ENCODE measurements around the gene VCL.

- TF ChIP-seq GATA2 (IDR thresholded peaks at IDR 0.05; ENCODE audit: low read depth, low read length) (no peak), GATA3 (IDR thresholded peaks at IDR 0.05; ENCODE audit: low read depth, low read length) (no peak)
These were observed 123.5 kb downstream of the VCL start for GRCh38 chr10:74121368-74121767.

All from SH-SY5Y (cell line).